Measurements from ENCODE around the gene GPC5.
"Not testable (repeated sequence)": the region's sequence is repeated elsewhere in the genome, so short reads cannot be mapped to it uniquely, and the experiment has no call there.

GPC5 gene

GRCh38 chr13:92251671-92252210, 853.3 kb downstream of the GPC5 start:
- no peak for DNase-seq (ENCODE audit: low read depth in 2 of 3, low spot score in 1 of 3)

GRCh38 chr13:92255526-92255925, 857.1 kb downstream of the GPC5 start:
- no peak for DNase-seq (ENCODE audit: low read depth in 2 of 3, low spot score in 1 of 3)

DNA sequence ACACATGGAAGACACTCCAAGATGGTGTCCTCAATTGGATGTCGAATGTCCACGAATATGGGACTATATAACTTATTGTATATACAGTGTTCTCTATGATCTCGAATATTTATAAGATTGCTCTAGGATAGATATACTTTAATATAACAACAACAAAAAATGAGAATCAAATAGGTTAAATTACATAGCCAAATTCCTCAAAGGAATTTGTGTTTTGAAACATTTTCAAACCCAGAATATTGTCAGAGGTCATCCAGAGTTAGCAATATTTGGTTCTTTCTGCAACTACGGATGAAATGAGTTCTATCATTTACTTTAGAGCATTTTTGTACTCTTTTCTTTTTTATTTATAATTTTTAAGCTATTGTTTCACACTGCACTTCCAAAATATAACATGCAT, 857.8 kb downstream of the GPC5 start:
- no peak for DNase-seq (ENCODE audit: low read depth in 2 of 3, low spot score in 1 of 3)

- DNase-seq (ENCODE audit: low read depth in 2 of 3, low spot score in 1 of 3) = no peak
Measured at GRCh38 chr13:92259046-92259445, 860.6 kb downstream of the GPC5 start.

GRCh38 chr13:92259523-92259922, 861.1 kb downstream of the GPC5 start:
- no peak for DNase-seq (ENCODE audit: low read depth in 2 of 3, low spot score in 1 of 3)

GRCh38 chr13:92260363-92260762, 861.9 kb downstream of the GPC5 start:
- no peak for DNase-seq (ENCODE audit: low read depth in 2 of 3, low spot score in 1 of 3)

DNA sequence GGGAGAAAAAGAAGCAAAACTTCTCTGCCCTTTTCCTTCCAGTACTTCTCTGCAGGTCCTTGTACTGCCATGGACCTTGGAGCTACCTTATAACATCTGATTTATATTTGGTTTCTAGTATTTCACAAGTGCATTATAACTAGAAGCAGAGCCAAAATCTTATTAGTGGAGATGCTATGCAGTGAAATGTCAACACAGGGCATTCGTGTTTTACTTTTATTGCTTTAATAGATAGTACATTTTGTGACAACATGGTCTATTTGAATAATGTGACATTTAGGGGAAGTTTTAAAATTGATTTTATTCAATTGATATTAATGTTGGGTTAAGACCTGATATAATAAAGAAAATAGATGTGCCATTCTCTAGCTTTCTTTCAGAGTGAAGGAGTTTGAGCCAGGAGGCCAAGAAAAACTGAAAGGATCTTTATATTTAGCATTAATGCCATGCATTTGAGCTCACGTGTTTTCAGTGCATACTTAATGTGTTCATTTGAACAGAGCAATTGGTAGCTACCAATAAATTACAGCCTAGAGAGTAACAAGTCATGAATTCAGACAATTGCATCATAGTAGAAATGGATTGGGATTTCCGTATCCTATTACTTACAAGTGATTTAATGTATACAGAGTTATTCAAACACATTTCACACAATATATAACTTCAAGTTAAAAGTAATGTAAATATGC, 863.8 kb downstream of the GPC5 start:
- no peak for DNase-seq (ENCODE audit: low read depth in 2 of 3, low spot score in 1 of 3)

GRCh38 chr13:92265408-92265807, 867.0 kb downstream of the GPC5 start:
- no peak for DNase-seq (ENCODE audit: low read depth in 2 of 3, low spot score in 1 of 3)

GRCh38 chr13:92270990-92271389, 872.6 kb downstream of the GPC5 start:
- no peak for DNase-seq (ENCODE audit: low read depth in 2 of 3, low spot score in 1 of 3)

DNA sequence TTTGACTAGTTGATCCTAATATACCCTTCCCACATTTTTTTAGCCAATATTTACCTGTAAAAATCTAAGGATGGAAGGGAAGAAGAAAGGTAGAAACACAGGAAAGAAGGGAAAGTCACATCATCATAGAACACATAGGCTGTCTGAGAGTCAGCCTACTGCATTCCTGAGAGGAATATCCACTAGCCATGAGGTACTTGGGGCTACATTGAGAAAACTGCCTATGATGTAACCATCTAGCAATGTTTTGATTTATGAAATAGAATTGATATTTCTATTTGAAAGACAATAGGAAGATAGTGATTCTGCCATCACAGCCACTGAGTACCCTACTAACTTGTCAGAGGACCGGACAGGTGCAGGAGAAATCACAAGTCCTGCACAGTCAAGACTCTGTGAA, 873.8 kb downstream of the GPC5 start:
- DNase-seq (ENCODE audit: low read depth in 2 of 3, low spot score in 1 of 3) = no peak

DNA sequence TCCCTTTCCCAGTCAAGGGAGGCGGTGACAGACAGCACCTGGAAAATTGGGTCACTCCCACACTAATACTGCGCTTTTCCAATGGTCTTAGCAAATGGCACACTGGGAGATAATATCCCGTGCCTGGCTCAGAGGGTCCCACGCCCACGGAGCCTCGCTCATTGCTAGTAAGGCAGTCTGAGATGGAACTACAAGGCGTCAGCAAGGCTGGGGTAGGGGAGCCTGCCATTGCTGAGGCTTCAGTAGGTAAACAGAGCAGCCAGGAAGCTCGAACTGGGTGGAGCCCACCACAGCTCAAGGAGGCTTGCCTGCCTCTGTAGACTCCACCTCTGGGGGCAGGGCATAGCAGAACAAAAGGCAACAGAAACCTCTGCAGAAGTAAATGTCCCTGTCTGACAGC, 882.6 kb downstream of the GPC5 start:
- not testable (repeated sequence) for DNase-seq (ENCODE audit: low read depth in 2 of 3, low spot score in 1 of 3)

DNA sequence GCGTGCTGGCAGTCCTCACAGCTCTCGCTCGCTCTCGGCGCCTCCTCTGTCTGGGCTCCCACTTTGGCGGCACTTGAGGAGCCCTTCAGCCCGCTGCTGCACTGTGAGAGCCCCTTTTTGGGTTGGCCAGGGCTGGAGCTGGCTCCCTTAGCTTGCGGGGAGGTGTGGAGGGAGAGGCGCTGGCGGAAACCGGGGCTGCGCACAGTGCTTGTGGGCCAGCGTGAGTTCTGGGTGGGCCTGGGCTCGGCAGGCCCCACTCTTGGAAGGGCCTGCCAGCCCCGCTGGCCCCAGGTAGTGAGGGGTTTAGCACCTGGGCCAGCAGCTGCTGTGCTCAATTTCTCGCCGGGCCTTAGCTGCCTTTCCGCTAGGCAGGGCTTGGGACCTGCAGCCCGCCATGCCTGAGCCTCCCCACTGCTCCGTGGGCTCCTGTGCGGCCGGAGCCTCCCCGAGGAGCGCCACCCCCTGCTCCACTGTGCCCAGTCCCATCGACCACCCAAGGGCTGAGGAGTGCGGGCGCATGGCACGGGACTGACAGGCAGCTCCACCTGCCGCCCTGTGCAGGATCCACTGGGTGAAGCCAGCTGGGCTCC, 892.4 kb downstream of the GPC5 start:
- DNase-seq (ENCODE audit: low read depth in 2 of 3, low spot score in 1 of 3) = not testable (repeated sequence)

DNA sequence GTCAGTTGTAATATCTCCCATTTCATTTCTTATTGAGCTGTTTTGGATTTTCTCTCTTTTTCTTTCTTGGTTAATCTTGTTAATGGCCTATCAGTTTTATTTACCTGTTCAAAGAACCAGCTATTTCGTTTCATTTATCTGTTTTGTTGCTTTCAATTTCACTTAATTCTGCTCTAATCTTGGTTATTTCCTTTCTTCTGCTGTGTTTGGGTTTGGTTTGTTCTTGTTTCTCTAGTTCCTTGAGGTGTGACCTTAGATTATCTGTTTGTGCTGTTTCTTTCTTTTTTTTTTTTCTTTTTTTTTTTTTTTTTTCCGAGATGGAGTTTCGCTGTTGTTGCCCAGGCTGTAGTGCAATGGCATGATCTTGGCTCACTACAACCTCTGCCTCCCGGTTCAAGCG, 896.1 kb downstream of the GPC5 start:
- not testable (repeated sequence) for DNase-seq (ENCODE audit: low read depth in 2 of 3, low spot score in 1 of 3)

DNA sequence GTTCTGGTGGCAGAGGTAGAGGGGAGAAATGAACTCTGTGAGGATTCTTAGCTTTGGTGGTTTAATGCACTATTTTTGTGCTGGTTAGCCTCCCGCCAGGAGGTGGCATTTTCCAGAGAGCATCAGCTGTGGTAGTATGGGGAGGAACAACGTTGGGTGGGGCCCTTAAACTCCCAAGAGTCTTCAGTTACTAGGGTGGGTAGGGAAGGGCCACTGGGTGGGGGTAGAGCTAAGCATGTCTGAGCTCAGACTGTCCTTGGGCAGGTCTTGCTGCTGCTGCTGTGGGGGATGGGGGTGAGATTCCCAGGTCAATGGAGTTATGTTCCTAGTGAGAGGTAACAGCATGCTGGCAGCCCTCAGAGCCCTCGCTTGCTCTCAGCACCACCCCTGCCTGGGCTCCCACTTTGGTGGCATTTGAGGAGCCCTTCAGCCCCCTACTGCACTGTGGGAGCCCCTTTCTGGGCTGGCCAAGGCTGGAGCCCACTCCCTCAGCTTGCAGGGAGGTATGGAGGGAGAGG, 897.8 kb downstream of the GPC5 start:
- not testable (repeated sequence) for DNase-seq (ENCODE audit: low read depth in 2 of 3, low spot score in 1 of 3)

DNA sequence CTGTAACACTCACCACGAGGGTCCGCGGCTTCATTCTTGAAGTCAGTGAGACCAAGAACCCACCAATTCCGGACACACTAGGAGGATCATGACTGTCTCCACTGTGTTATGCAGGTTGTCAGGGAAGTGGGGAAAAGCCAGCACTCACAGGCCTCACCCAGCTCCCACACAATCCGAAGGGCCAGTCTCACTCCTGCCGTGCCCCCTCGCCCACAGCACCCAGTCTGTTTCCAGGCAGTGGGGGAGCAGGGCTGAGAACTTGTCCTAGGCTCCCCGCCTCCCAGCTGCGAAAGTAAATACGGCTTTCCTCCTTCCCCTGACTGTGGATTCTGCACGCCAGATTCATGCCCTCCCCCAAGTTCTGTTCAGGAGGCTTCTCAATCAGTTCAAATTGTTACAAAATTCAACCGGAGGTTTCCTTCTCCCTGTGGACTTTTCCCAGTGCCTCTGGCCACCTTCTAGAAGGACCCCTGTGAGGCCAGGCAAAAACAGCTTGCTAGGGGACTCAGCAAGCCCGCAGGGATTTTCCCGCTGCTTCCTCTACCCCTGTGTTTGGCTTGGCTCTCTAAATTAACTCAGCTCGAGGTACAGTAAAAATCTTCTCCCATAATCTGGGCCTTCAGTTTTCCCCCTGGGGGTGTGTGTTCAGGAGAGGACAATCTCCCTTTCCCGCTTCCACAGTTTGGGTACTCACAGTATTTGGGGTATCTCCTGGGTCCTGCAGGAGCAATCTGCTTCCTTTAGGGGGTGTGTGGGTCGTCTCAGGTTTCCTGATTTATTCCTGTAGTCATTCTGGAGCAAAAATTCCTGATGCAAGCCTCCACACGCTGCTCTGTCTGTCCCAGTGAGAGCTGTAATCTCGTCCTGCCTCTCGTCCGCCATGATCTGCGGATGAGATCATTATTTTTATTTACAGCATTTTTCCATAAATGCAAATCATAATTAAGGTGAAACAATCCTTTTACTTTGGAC, 899.8 kb downstream of the GPC5 start:
- no peak for DNase-seq (ENCODE audit: low read depth in 2 of 3, low spot score in 1 of 3)

GRCh38 chr13:92300651-92301050, 902.2 kb downstream of the GPC5 start:
- no peak for DNase-seq (ENCODE audit: low read depth in 2 of 3, low spot score in 1 of 3)

DNA sequence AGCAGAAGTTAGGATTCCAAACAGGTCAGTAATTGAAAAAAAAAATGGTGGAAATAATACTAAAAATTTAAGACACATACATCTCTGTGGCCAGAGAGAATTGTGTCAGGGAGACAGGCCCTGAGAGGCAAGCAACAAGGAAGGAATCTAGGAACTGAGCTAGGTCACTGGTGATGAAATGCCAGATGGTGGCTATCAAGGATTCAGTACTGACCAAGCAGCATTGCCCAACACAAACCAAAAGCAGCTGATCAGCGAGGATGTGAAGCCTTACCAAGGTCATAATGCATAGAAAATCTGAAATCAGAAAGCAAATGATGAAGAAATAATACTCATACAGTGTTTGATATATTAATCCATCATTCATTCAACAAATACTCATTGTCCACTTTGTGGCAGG, 905.0 kb downstream of the GPC5 start:
- DNase-seq (ENCODE audit: low read depth in 2 of 3, low spot score in 1 of 3) = no peak

DNA sequence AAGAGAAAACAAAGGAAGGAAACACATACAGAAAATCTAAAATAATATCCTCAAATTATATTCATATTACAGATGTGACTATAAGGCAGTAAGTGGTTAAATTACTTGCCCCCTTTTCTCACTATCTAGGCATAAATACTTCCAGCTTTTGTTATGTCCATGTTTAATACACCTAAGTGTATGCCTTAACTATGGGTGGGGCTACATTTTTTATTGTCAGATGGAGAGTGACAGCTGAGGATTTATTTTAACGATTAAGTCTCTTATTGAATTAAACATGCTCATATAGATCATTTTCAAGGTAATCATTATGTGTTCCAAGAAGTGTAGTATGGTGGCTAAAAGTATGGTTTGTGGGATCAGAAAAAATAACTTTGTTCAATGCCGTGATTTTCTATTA, 909.3 kb downstream of the GPC5 start:
- no peak for DNase-seq (ENCODE audit: low read depth in 2 of 3, low spot score in 1 of 3)

GRCh38 chr13:92312823-92313222, 914.4 kb downstream of the GPC5 start:
- DNase-seq (ENCODE audit: low read depth in 2 of 3, low spot score in 1 of 3) = no peak

- DNase-seq (ENCODE audit: low read depth in 2 of 3, low spot score in 1 of 3) = no peak
Measured at GRCh38 chr13:92313382-92313781, 915.0 kb downstream of the GPC5 start.

- no peak for DNase-seq (ENCODE audit: low read depth in 2 of 3, low spot score in 1 of 3)
Measured at GRCh38 chr13:92315265-92315664, 916.8 kb downstream of the GPC5 start.

Data from stimulated activated CD4-positive, alpha-beta T cell treated with anti-CD3 and anti-CD28 coated beads, Interleukin-12 subunit alpha, Interleukin-12 subunit beta, amount 100 ng/mL, for 48 hours (primary cell).